ENCODE data around the gene NCOA7. TPM values are rescaled to one million over a fixed set of nuclear protein-coding genes. Genes with fewer than 3 reads are reported as not detected.

The NCOA7 gene
- total RNA-seq, 1 experiment from 2014 or later: 14.4 TPM

- TF ChIP-seq JAZF1 (CRISPR knock-in tag; IDR thresholded peaks at IDR 0.05) (no peak), ZNF281 (CRISPR knock-in tag; IDR thresholded peaks at IDR 0.05) (no peak), ZNF263 (CRISPR knock-in tag; IDR thresholded peaks at IDR 0.05; ENCODE audit: low read depth) (peak; percentile 98), GRHL2 (CRISPR knock-in tag; IDR thresholded peaks at IDR 0.05; ENCODE audit: insufficient replicate concordance, severe bottlenecking) (no peak), ESRRA (CRISPR knock-in tag; IDR thresholded peaks at IDR 0.05; ENCODE audit: borderline replicate concordance) (no peak), TEAD1 (CRISPR knock-in tag; IDR thresholded peaks at IDR 0.05) (peak; percentile 69; the same call in 1 of the 2 replicates), ZNF512 (CRISPR knock-in tag; IDR thresholded peaks at IDR 0.05; ENCODE audit: borderline replicate concordance) (no peak), USF2 (CRISPR knock-in tag; IDR thresholded peaks at IDR 0.05) (no peak), FOXP1 (CRISPR knock-in tag; IDR thresholded peaks at IDR 0.05; ENCODE audit: borderline replicate concordance) (peak; percentile 48), NFE2L1 (CRISPR knock-in tag; IDR thresholded peaks at IDR 0.05) (no peak), PRDM15 (CRISPR knock-in tag; IDR thresholded peaks at IDR 0.05) (no peak), CDX4 (CRISPR knock-in tag; IDR thresholded peaks at IDR 0.05; ENCODE audit: borderline replicate concordance) (no peak), ZNF232 (CRISPR knock-in tag; IDR thresholded peaks at IDR 0.05) (peak; percentile 52; the same call in 1 of the 2 replicates), HMGXB4 (CRISPR knock-in tag; IDR thresholded peaks at IDR 0.05) (peak; percentile 93), ATF3 (CRISPR knock-in tag; conservative IDR thresholded peaks at IDR 0.05) (no peak), ZNF317 (CRISPR knock-in tag; IDR thresholded peaks at IDR 0.05; ENCODE audit: borderline replicate concordance, low read depth) (no peak; the same call in 1 of the 2 replicates), USF1 (CRISPR knock-in tag; IDR thresholded peaks at IDR 0.05) (peak; percentile 49; the same call in 1 of the 2 replicates), ZNF416 (CRISPR knock-in tag; IDR thresholded peaks at IDR 0.05) (no peak), E2F5 (CRISPR knock-in tag; IDR thresholded peaks at IDR 0.05) (peak; percentile 70; the same call in 1 of the 2 replicates), CTCF (IDR thresholded peaks at IDR 0.05) (no peak), ZNF219 (CRISPR knock-in tag; IDR thresholded peaks at IDR 0.05; ENCODE audit: borderline replicate concordance) (no peak), CREB1 (CRISPR knock-in tag; IDR thresholded peaks at IDR 0.05) (no peak)
Measured at GRCh38 chr6:125790358-125791150, at the start of gene NCOA7 (continued).
